Caco-2 (cell line): ENCODE results near the gene C1orf53. TPM values are rescaled to one million over a fixed set of nuclear protein-coding genes. Genes with fewer than 3 reads are reported as not detected.

Experiments
- BruUV-seq: library from RNA; stranded (reverse); fragments of 400-500 nt; replicated peaks from 2 replicates; lab custom pipeline; 2021; lab: Mats Ljungman, UMichigan
- CTCF ChIA-PET: fragments of 300-600 bp; sonication (Branson Sonifier 250); formaldehyde crosslinking; loops from one replicate; lab custom pipeline; 2022; ENCODE audit warnings: antibody characterized with exemption; lab: Charles Lee
- POLR2A ChIA-PET: fragments of 300-600 bp; sonication (Branson Sonifier 250); formaldehyde crosslinking; loops from one replicate; lab custom pipeline; 2022; ENCODE audit warnings: antibody characterized with exemption; lab: Charles Lee
- DNase-seq, 2 experiments: peaks; one replicate each; pipeline versions ENCODE4 v3.0.0 to v3.0.0-alpha.2; 2020 to 2022
- H3K27me3 ChIP-seq: replicated peaks from 2 replicates; pipeline ENCODE4 v1.6.0; 2011; ENCODE audit warnings: low read length; ENCODE audit not compliant: control insufficient read depth, insufficient read depth
- H3K36me3 ChIP-seq: 2 replicates; pipeline ENCODE4 v1.5.1; 2011; ENCODE audit warnings: low read length; ENCODE audit not compliant: control insufficient read depth, insufficient read depth
- H3K4me1 ChIP-seq: fragments of 250-450 bp; sonication (Bioruptor Pico); 2 replicates; pipeline ENCODE4 v1.5.1; 2020; ENCODE audit warnings: mild to moderate bottlenecking
- H3K4me3 ChIP-seq: 2 replicates; pipeline ENCODE4 v1.5.1; 2011; ENCODE audit warnings: low read depth, mild to moderate bottlenecking, control low read depth, low read length
- H3K9me3 ChIP-seq: fragments of 250-450 bp; sonication (Bioruptor Pico); 2 replicates; pipeline ENCODE4 v1.5.1; 2020; ENCODE audit warnings: mild to moderate bottlenecking, moderate library complexity
- H3K27ac Mint-ChIP-seq: one replicate; pipeline ENCODE4 v1.8.0; 2022; ENCODE audit warnings: mixed read lengths; ENCODE audit not compliant: unreplicated experiment
- H3K27me3 Mint-ChIP-seq: one replicate; pipeline ENCODE4 v1.8.0; 2022; ENCODE audit warnings: mixed read lengths; ENCODE audit not compliant: insufficient read depth, unreplicated experiment
- H3K36me3 Mint-ChIP-seq: one replicate; pipeline ENCODE4 v1.8.0; 2022; ENCODE audit warnings: mild to moderate bottlenecking, mixed read lengths; ENCODE audit not compliant: insufficient read depth, unreplicated experiment
- H3K4me1 Mint-ChIP-seq: one replicate; pipeline ENCODE4 v1.8.0; 2022; ENCODE audit warnings: low read depth, mixed read lengths; ENCODE audit not compliant: unreplicated experiment
- H3K4me3 Mint-ChIP-seq: one replicate; pipeline ENCODE4 v1.8.0; 2022; ENCODE audit warnings: mild to moderate bottlenecking, moderate library complexity, mixed read lengths; ENCODE audit not compliant: unreplicated experiment
- H3K9me3 Mint-ChIP-seq: one replicate; pipeline ENCODE4 v1.8.0; 2022; ENCODE audit warnings: mixed read lengths; ENCODE audit not compliant: unreplicated experiment
- intact Hi-C: fragments of 100-400 bp; cut with micrococcal nuclease; formaldehyde crosslinking; loops from one replicate; pipeline ENCODE4 v1.10.0; 2022; ENCODE audit not compliant: unreplicated experiment
- total RNA-seq: library from RNA; stranded (reverse); gene quantifications from 2 replicates; pipeline ENCODE4 v1.2.3, GENCODE V29; 2022
- TF ChIP-seq, protein P1 (sequence below), 2 experiments: fragments of 200-600 bp in 1 of 2; IDR thresholded peaks; 1 replicate in 1 of 2; 2 replicates in 1 of 2; pipeline versions ENCODE4 v1.5.1 to v1.8.0; 2011 to 2022; ENCODE audit warnings: antibody characterized with exemption in 1 of 2, control low read depth in 1 of 2, inconsistent platforms in 1 of 2, low read depth in 1 of 2, low read length in 1 of 2, mild to moderate bottlenecking in 1 of 2, moderate library complexity in 1 of 2; ENCODE audit not compliant: insufficient read depth in 1 of 2, severe bottlenecking in 1 of 2, unreplicated experiment in 1 of 2

C1orf53 gene
- total RNA-seq, 1 experiment from 2014 or later: 9.9 TPM

GRCh38 chr1:197865809-197866208, 36.6 kb upstream of the C1orf53 start:
- Mint-ChIP-seq H3K36me3 (no peaks in the 10 kb centered on the region), H3K4me1 (peaks cover 8% of the 10 kb centered on the region), H3K27ac (no peak overlapping the region), H3K27me3 (peaks cover 5% of the 10 kb centered on the region), H3K4me3 (no peak overlapping the region), H3K9me3 (no peaks in the 10 kb centered on the region)
- H3K9me3 ChIP-seq: no peaks in the 10 kb centered on the region
- ChIA-PET POLR2A (no interaction called here), CTCF (no interaction called here)
- BruUV-seq: no TSS peak
- TF ChIP-seq, protein P1, sequence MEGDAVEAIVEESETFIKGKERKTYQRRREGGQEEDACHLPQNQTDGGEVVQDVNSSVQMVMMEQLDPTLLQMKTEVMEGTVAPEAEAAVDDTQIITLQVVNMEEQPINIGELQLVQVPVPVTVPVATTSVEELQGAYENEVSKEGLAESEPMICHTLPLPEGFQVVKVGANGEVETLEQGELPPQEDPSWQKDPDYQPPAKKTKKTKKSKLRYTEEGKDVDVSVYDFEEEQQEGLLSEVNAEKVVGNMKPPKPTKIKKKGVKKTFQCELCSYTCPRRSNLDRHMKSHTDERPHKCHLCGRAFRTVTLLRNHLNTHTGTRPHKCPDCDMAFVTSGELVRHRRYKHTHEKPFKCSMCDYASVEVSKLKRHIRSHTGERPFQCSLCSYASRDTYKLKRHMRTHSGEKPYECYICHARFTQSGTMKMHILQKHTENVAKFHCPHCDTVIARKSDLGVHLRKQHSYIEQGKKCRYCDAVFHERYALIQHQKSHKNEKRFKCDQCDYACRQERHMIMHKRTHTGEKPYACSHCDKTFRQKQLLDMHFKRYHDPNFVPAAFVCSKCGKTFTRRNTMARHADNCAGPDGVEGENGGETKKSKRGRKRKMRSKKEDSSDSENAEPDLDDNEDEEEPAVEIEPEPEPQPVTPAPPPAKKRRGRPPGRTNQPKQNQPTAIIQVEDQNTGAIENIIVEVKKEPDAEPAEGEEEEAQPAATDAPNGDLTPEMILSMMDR (IDR thresholded peaks at IDR 0.05; ENCODE audit: insufficient read depth in 1 of 2, low read depth in 1 of 2, low read length in 1 of 2, severe bottlenecking in 1 of 2, unreplicated experiment in 1 of 2): no peak
- DNase-seq: no peak
- no peaks in the 10 kb centered on the region for H3K27me3 ChIP-seq
- no peaks in the 10 kb centered on the region for H3K36me3 ChIP-seq
- intact Hi-C loops: loop anchor here (5.0 kb wide), 1 partner anchor 189 kb away; no protein-coding TSS in a partner anchor
- no peak overlapping the region for H3K4me3 ChIP-seq
- H3K4me1 ChIP-seq: no peaks in the 10 kb centered on the region

- TF ChIP-seq, protein P1 (IDR thresholded peaks at IDR 0.05; ENCODE audit: insufficient read depth in 1 of 2, low read depth in 1 of 2, low read length in 1 of 2, severe bottlenecking in 1 of 2, unreplicated experiment in 1 of 2): peak; percentile 44 to 55
- peaks cover 6% of the 10 kb centered on the region for H3K27me3 Mint-ChIP-seq
- Histone ChIP-seq H3K27me3 (no peaks in the 10 kb centered on the region), H3K36me3 (no peaks in the 10 kb centered on the region), H3K9me3 (no peaks in the 10 kb centered on the region), H3K4me1 (no peaks in the 10 kb centered on the region), H3K4me3 (no peak overlapping the region)
- POLR2A ChIA-PET: no interaction called here
- H3K4me3 Mint-ChIP-seq: no peak overlapping the region
- CTCF ChIA-PET: interaction anchor here (0.7 to 1.5 kb wide), 5 partner anchors 10 to 306 kb away, joined by 3 to 8 read pairs (median 4); no protein-coding TSS in a partner anchor
- H3K36me3 Mint-ChIP-seq: no peaks in the 10 kb centered on the region
- H3K4me1 Mint-ChIP-seq: peaks cover 8% of the 10 kb centered on the region
- no peaks in the 10 kb centered on the region for H3K9me3 Mint-ChIP-seq
- no peak overlapping the region for H3K27ac Mint-ChIP-seq
- peak; percentile 36 to 45 for DNase-seq
- intact Hi-C loops: loop anchor here (1.0 to 5.0 kb wide), 6 partner anchors 56 to 348 kb away; partner anchors contain the start of gene DENND1B
- BruUV-seq: no TSS peak
These were observed 33.5 kb upstream of the C1orf53 start for GRCh38 chr1:197868751-197869489.

- Histone ChIP-seq H3K27me3 (no peaks in the 10 kb centered on the region), H3K36me3 (no peaks in the 10 kb centered on the region), H3K4me3 (no peak overlapping the region), H3K9me3 (no peaks in the 10 kb centered on the region), H3K4me1 (no peaks in the 10 kb centered on the region)
- CTCF ChIA-PET: interaction anchor here (0.7 to 1.5 kb wide), 5 partner anchors 11 to 307 kb away, joined by 3 to 8 read pairs (median 4); no protein-coding TSS in a partner anchor
- H3K4me3 Mint-ChIP-seq: no peak overlapping the region
- H3K4me1 Mint-ChIP-seq: peaks cover 8% of the 10 kb centered on the region
- TF ChIP-seq, protein P1 (IDR thresholded peaks at IDR 0.05; ENCODE audit: insufficient read depth in 1 of 2, low read depth in 1 of 2, low read length in 1 of 2, severe bottlenecking in 1 of 2, unreplicated experiment in 1 of 2): no peak
- intact Hi-C loops: loop anchor here (1.0 to 5.0 kb wide), 6 partner anchors 55 to 349 kb away; partner anchors contain the start of gene DENND1B
- no peaks in the 10 kb centered on the region for H3K36me3 Mint-ChIP-seq
- POLR2A ChIA-PET: no interaction called here
- peaks cover 6% of the 10 kb centered on the region for H3K27me3 Mint-ChIP-seq
- no TSS peak for BruUV-seq
- H3K27ac Mint-ChIP-seq: no peak overlapping the region
- H3K9me3 Mint-ChIP-seq: no peaks in the 10 kb centered on the region
- DNase-seq: no peak
These were observed 32.8 kb upstream of the C1orf53 start for GRCh38 chr1:197869490-197870077.
